ENCODE measurements around the gene NACAD.

NACAD gene

GRCh38 chr7:45074528-45075354, 14.0 kb downstream of the NACAD start:
- DNase-seq (ENCODE audit: low read depth), result no peak

GRCh38 chr7:45073786-45074527, 14.8 kb downstream of the NACAD start:
- no peak for DNase-seq (ENCODE audit: low read depth)

- no peak for DNase-seq (ENCODE audit: low read depth)
These were observed 15.6 kb downstream of the NACAD start for GRCh38 chr7:45073031-45073785.

GRCh38 chr7:45072131-45073030, 16.4 kb downstream of the NACAD start:
- DNase-seq (ENCODE audit: low read depth), result no peak

GRCh38 chr7:45071528-45071927, 17.2 kb downstream of the NACAD start:
- DNase-seq (ENCODE audit: low read depth), result no peak

GRCh38 chr7:45070254-45070642, 18.5 kb downstream of the NACAD start:
- DNase-seq (ENCODE audit: low read depth), result no peak

GRCh38 chr7:45069444-45070253, 19.1 kb downstream of the NACAD start:
- DNase-seq (ENCODE audit: low read depth), result no peak

- DNase-seq (ENCODE audit: low read depth), result no peak
These were observed 20.3 kb downstream of the NACAD start for GRCh38 chr7:45068236-45069023.

- DNase-seq (ENCODE audit: low read depth), result no peak
These were observed 21.2 kb downstream of the NACAD start for GRCh38 chr7:45067582-45067981.

- no peak for DNase-seq (ENCODE audit: low read depth)
These were observed 22.4 kb downstream of the NACAD start for GRCh38 chr7:45066409-45066808.

- DNase-seq (ENCODE audit: low read depth), result no peak
These were observed 23.5 kb downstream of the NACAD start for GRCh38 chr7:45065031-45065995.

- no peak for DNase-seq (ENCODE audit: low read depth)
These were observed 24.6 kb downstream of the NACAD start for GRCh38 chr7:45064047-45064725.

- DNase-seq (ENCODE audit: low read depth), result no peak
These were observed 26.9 kb downstream of the NACAD start for GRCh38 chr7:45061806-45062425.

GRCh38 chr7:45061352-45061751, 27.4 kb downstream of the NACAD start:
- no peak for DNase-seq (ENCODE audit: low read depth)

- no peak for DNase-seq (ENCODE audit: low read depth)
These were observed 28.5 kb downstream of the NACAD start for GRCh38 chr7:45060295-45060694.

- DNase-seq (ENCODE audit: low read depth), result no peak
These were observed 30.9 kb downstream of the NACAD start for GRCh38 chr7:45057878-45058277.

GRCh38 chr7:45055594-45056219, 33.1 kb downstream of the NACAD start:
- DNase-seq (ENCODE audit: low read depth), result no peak

All from EH (cell line).